Gastroesophageal sphincter (tissue), 4 donors: ENCODE data around the gene MMP10. TPM values are rescaled to one million over a fixed set of nuclear protein-coding genes. Genes with fewer than 3 reads are reported as not detected.

ENCODE experiments used
- ATAC-seq: fragments of 150-250 bp; one replicate; pipeline ENCODE4 v1.9.1; 2016; ENCODE audit warnings: mild to moderate bottlenecking, moderate library complexity
- H3K27ac ChIP-seq, 4 donors: fragments of 200-600 bp; sonication (generic) in 3 of 4; 1 replicate in 3 of 4; 2 replicates in 1 of 4; pipeline ENCODE4 v1.5.1; 2016 to 2019
- H3K27me3 ChIP-seq: fragments of 200-600 bp; sonication (generic); one replicate; pipeline ENCODE4 v1.5.1; 2019
- H3K36me3 ChIP-seq, 2 donors: fragments of 200-600 bp; sonication (generic); one replicate each; pipeline ENCODE4 v1.5.1; 2019; ENCODE audit warnings: control low read depth in 1 of 2
- H3K4me1 ChIP-seq, 3 donors: fragments of 200-600 bp; sonication (generic); 1 replicate in 2 of 3; 2 replicates in 1 of 3; pipeline ENCODE4 v1.5.1; 2016 to 2019; ENCODE audit warnings: control low read depth in 2 of 3
- H3K4me3 ChIP-seq, 2 donors: fragments of 200-600 bp; sonication (generic); one replicate each; pipeline ENCODE4 v1.5.1; 2019; ENCODE audit warnings: mild to moderate bottlenecking in 1 of 2, moderate library complexity in 1 of 2
- H3K9me3 ChIP-seq, 3 donors: fragments of 200-600 bp; sonication (generic); one replicate each; pipeline ENCODE4 v1.5.1; 2017 to 2019; ENCODE audit warnings: control low read depth in 2 of 3
- EP300 ChIP-seq: sonication (generic); formaldehyde crosslinking; IDR thresholded peaks from one replicate; pipeline ENCODE4 v1.6.1; 2017; ENCODE audit warnings: antibody characterized with exemption, mild to moderate bottlenecking
- POLR2A ChIP-seq, 2 donors: fragments of 450-650 bp; IDR thresholded peaks; one replicate each; pipeline ENCODE4 v1.6.1; 2017; ENCODE audit warnings: antibody characterized with exemption in 2 of 2, mild to moderate bottlenecking in 2 of 2, moderate library complexity in 1 of 2
- POLR2AphosphoS5 ChIP-seq: sonication (generic); formaldehyde crosslinking; IDR thresholded peaks from one replicate; pipeline ENCODE4 v1.6.1; 2017; ENCODE audit warnings: antibody characterized with exemption
- WGBS, 2 donors: methylation state at CpG; one replicate each; pipeline ENCODE4 v1.1.5; 2018; ENCODE audit warnings: low coverage in 1 of 2; 5-methylcytosine and 5-hydroxymethylcytosine counted together
- total RNA-seq, 4 donors: library from RNA; depleted of rRNA; stranded (reverse); fragments of >200 nt; gene quantifications; one replicate each; pipeline ENCODE4 v1.1.0, GENCODE V29; 2016
- TF ChIP-seq, protein P1 (sequence below), 4 experiments: fragments of 200-600 bp in 2 of 4; fragments of 450-650 bp in 2 of 4; sonication (generic) in 1 of 4; IDR thresholded peaks; one replicate each; pipeline ENCODE4 v1.5.1; 2017 to 2019; ENCODE audit warnings: antibody characterized with exemption in 4 of 4, mild to moderate bottlenecking in 2 of 4, moderate library complexity in 2 of 4

MMP10 gene
- total RNA-seq, 4 donors from 2014 or later = 1.7 TPM; not detected in 3

DNA sequence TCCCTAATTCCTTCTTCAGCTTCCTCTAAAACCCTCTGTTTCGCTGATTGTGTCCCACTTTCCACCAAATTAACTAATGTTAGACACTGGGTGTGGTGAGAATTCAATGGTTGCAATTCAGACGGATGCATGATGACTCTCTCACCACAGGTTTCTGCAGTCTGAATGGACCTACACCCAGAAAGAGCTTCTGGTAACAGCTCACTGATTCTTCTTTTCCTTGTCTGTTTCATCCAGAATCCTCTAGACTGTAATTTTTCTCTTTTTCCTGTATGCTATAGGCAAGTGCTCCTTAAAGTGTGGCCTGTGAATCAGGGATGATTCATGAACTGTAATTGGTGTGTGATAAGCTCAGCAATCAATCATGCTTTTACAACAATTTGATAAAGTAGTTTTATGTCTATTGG, 18.1 kb downstream of the MMP10 start:
- H3K27me3 ChIP-seq = no peaks in the 10 kb centered on the region
- WGBS, 2 donors = 25 to 74% methylated on average over 2 of the region's 2 CpGs
- ATAC-seq = no peak
- no peaks in the 10 kb centered on the region for H3K4me1 ChIP-seq
- no peak overlapping the region for H3K27ac ChIP-seq
- TF ChIP-seq POLR2AphosphoS5 = no peak
- TF ChIP-seq POLR2A (IDR thresholded peaks at IDR 0.05) = no peak
- TF ChIP-seq EP300 = no peak
- TF ChIP-seq, protein P1, sequence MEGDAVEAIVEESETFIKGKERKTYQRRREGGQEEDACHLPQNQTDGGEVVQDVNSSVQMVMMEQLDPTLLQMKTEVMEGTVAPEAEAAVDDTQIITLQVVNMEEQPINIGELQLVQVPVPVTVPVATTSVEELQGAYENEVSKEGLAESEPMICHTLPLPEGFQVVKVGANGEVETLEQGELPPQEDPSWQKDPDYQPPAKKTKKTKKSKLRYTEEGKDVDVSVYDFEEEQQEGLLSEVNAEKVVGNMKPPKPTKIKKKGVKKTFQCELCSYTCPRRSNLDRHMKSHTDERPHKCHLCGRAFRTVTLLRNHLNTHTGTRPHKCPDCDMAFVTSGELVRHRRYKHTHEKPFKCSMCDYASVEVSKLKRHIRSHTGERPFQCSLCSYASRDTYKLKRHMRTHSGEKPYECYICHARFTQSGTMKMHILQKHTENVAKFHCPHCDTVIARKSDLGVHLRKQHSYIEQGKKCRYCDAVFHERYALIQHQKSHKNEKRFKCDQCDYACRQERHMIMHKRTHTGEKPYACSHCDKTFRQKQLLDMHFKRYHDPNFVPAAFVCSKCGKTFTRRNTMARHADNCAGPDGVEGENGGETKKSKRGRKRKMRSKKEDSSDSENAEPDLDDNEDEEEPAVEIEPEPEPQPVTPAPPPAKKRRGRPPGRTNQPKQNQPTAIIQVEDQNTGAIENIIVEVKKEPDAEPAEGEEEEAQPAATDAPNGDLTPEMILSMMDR (IDR thresholded peaks at IDR 0.05) = no peak
- H3K4me3 ChIP-seq = no peak overlapping the region
- H3K9me3 ChIP-seq = no peaks in the 10 kb centered on the region
- no peaks in the 10 kb centered on the region for H3K36me3 ChIP-seq

DNA sequence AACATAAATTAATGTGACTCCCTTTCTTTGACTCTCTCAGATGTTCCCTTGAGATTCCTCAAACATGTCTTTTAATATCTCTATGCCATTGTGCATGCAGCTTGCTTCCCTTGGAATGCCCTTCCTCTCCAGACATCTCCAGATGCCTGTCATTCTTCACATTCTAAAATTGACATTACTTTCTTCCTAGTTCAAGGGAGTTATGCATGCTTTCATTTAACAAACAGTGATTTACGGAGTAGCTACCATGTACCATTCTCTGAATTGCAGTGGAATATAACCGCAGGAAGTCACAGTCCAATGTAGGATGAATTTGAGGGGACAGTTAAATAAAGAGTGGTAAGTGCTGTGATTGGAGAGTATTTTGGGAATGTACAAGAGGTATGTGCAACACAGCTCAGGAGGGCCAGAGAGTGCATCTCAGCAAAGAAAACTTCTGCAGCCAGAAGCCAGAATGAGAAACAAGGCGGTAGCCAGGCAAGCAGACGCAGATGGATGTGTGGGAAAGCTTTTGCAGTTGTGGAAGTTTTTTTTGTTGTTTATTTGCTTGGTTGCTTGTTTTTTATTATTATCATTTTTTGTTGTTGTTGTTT, 18.7 kb downstream of the MMP10 start:
- no peaks in the 10 kb centered on the region for H3K27me3 ChIP-seq
- 70 to 78% methylated on average over 4 of the region's 4 CpGs for WGBS, 2 donors
- no peaks in the 10 kb centered on the region for H3K4me1 ChIP-seq
- H3K27ac ChIP-seq = no peak overlapping the region
- no peaks in the 10 kb centered on the region for H3K9me3 ChIP-seq
- no peak for TF ChIP-seq POLR2A (IDR thresholded peaks at IDR 0.05)
- TF ChIP-seq, protein P1 (IDR thresholded peaks at IDR 0.05) = no peak
- TF ChIP-seq EP300 = no peak
- no peak for TF ChIP-seq POLR2AphosphoS5
- ATAC-seq = no peak
- no peaks in the 10 kb centered on the region for H3K36me3 ChIP-seq
- H3K4me3 ChIP-seq = no peak overlapping the region

DNA sequence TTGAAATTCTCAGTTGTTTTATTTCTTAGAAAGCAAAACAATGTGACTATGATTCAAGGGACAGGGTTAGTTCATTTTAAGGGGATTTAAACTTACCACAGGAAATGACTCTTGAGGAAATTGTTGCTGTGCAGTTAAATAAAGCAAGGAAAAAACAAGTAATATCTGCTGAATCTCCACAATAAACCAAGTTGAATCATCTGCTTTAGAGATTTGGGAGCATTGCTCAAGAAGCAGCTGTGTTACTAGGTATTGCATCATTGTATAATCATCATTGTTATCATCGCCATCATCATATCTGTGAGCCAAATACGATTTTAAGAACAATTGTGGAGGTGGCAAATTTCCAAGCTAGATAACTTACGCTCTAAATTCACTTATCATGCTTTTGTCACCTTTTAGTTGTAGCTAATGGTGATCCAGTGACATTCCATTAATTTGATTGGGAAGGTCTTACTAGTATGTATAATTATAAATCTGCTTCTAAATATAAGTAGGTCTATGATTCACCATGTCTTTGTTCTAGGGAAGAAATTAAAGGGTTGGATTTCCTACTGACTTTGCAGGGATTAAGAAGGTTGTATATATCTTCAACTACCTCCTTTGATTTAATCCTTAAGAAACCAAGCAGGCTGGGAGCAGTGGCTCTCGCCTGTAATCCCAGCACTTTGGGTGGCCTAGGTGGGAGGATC, 19.9 kb downstream of the MMP10 start:
- H3K9me3 ChIP-seq = no peaks in the 10 kb centered on the region
- no peaks in the 10 kb centered on the region for H3K36me3 ChIP-seq
- H3K4me1 ChIP-seq = no peaks in the 10 kb centered on the region
- 35 to 51% methylated on average over 4 of the region's 4 CpGs for WGBS, 2 donors
- no peak overlapping the region for H3K4me3 ChIP-seq
- H3K27me3 ChIP-seq = no peaks in the 10 kb centered on the region
- peak; percentile 82 for ATAC-seq
- H3K27ac ChIP-seq = no peak overlapping the region
- TF ChIP-seq, protein P1 (IDR thresholded peaks at IDR 0.05) = no peak
- TF ChIP-seq EP300 (no peak), POLR2A (IDR thresholded peaks at IDR 0.05) (no peak), POLR2AphosphoS5 (peak; percentile 40)

DNA sequence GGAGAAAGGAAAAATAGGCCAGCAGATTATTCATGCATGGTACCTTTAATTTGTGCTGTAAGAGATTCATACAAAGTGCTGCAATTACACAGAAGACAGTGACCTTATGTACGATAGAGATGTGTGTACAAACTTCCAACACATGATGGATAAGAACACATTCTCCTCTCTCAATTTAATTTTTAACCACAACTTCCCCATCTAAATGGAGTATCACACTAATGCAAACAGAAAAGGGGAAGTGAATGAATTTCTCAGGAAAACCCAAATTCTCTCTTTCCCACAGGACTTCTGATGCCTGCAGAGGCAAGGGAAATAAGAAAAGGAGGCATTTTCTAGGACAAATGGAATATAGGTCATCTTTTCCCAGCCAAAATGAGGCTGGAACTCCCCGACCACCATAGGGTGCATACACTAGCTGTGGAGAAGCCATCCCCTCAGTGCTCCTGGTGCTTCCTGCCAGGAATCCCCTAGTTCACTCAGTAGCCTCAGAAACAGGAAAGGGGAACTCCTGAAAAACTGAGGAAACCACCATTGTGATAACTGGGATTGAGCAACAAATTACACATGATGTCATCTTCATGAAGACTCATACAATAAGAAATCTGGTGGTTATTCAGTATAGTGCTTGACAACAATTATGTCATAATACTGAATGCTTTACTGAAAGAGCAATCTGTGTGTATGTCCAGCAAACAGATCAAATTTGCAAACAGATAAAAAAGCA, 22.4 kb downstream of the MMP10 start:
- ATAC-seq = no peak
- no peak overlapping the region for H3K27ac ChIP-seq
- WGBS, 2 donors = 69 to 90% methylated on average over 1 to 2 of the region's 2 CpGs
- no peaks in the 10 kb centered on the region for H3K27me3 ChIP-seq
- H3K36me3 ChIP-seq = no peaks in the 10 kb centered on the region
- no peaks in the 10 kb centered on the region for H3K9me3 ChIP-seq
- H3K4me1 ChIP-seq = no peaks in the 10 kb centered on the region
- H3K4me3 ChIP-seq = no peak overlapping the region
- TF ChIP-seq, protein P1 (IDR thresholded peaks at IDR 0.05) = no peak
- TF ChIP-seq EP300 (no peak), POLR2A (IDR thresholded peaks at IDR 0.05) (no peak), POLR2AphosphoS5 (no peak)
